ENCODE results near the gene GULP1. TPM values are rescaled to one million over a fixed set of nuclear protein-coding genes. Genes with fewer than 3 reads are reported as not detected.
"Not testable (repeated sequence)": the region's sequence is repeated elsewhere in the genome, so short reads cannot be mapped to it uniquely, and the experiment has no call there.

The GULP1 gene
- total RNA-seq, 1 experiment from 2014 or later, result 108 TPM

DNA sequence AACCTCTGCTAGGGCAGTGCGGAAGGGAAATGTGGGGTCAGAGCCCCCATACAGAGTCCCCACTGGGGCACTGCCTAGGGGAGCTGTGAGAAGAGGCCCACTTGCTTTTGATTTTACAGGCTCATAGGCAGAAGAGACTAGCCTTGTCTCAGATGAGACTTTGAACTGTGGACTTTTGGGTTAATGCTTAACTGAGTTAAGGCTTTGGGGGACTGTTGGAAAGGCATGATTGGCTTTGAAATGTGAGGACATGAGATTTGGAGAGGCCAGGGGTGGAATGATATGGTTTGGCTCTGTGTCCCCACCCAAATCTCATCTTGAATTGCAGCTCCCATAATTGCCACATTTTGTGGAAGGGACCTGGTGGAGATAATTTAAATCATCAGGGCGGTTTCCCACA is 267.8 kb downstream of the GULP1 start:
- H3K27ac ChIP-seq; H3K4me3 ChIP-seq; H3K4me1 ChIP-seq (replicated peaks); H3K9me3 ChIP-seq (replicated peaks); H3K27me3 ChIP-seq (replicated peaks); DNase-seq (ENCODE audit: low read depth in 1 of 2, low spot score in 2 of 2): not testable (repeated sequence)
- H3K36me3 ChIP-seq, result 0 out of 2 replicates have a peak, but pooled peaks cover 11% of the 10 kb centered on the region

DNA sequence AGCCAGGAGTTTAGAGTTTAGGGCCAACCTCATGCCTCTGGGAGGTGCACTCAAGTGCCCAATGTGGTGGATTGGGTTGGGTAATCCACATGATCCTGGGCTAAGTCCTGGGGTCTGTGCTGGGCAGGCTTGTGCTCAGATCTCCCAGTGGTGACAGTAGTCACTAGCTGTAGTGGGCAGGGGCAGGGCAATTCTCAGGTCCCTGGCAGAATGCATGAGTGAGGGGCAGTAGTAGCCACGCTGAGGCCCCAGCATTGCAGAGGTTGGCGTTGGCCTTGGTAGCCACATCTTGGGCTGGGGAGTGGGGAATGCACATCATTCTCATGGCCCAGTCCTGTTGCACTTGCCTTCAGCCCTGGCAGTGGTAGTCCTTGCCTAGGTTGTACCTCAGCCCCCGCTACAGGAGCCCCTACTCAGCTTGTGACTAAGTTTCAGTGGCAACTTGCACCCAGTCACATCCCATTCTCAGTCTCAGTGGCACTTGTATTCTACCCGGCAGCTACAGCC is 269.9 kb downstream of the GULP1 start:
- Histone ChIP-seq H3K27ac (no peak overlapping the region), H3K4me3 (no peak overlapping the region), H3K4me1 (replicated peaks) (no peaks in the 10 kb centered on the region), H3K36me3 (0 out of 2 replicates have a peak, but pooled peaks cover 11% of the 10 kb centered on the region), H3K27me3 (replicated peaks) (no peaks in the 10 kb centered on the region), H3K9me3 (replicated peaks) (no peaks in the 10 kb centered on the region)
- no peak for DNase-seq (ENCODE audit: low read depth in 1 of 2, low spot score in 2 of 2)

DNA sequence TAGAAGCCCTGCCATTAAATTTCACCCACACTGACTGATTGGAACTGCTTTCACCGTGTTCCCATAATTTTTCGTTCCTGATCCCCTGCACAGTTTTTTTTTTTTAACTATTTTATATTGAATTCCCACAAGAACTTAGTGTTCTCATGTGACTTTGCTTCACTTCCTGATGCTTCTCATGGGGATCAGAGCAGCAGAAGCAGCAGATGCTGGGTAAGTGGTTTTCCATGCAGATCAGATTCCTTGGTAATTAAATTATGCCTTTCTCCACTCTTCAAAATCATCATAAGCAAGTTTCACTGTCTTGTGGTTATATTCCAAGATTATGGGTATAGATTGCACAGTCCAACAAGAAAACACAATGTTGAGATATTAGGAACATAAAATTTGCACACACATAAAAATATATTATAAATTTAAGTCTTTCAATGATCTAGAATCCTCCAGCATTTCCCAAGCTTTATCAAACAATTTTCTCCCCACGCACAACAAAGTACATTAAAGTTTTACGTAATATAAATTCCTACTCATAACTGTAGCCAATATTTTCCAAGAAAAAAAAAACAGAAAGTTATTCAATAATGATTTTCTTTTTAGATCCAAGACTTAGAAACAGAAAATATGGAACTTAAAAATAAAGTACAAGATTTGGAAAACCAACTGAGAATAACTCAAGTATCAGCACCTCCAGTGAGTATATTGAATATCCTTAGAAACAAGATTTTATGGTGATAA is 277.9 kb downstream of the GULP1 start:
- H3K27me3 ChIP-seq (replicated peaks), result no peaks in the 10 kb centered on the region
- no peak for DNase-seq (ENCODE audit: low read depth in 1 of 2, low spot score in 2 of 2)
- no peak overlapping the region for H3K4me3 ChIP-seq
- no peaks in the 10 kb centered on the region for H3K9me3 ChIP-seq (replicated peaks)
- peaks cover 8% of the 10 kb centered on the region; the same call in 1 of the 2 replicates for H3K36me3 ChIP-seq
- no peaks in the 10 kb centered on the region for H3K4me1 ChIP-seq (replicated peaks)
- no peak overlapping the region for H3K27ac ChIP-seq

DNA sequence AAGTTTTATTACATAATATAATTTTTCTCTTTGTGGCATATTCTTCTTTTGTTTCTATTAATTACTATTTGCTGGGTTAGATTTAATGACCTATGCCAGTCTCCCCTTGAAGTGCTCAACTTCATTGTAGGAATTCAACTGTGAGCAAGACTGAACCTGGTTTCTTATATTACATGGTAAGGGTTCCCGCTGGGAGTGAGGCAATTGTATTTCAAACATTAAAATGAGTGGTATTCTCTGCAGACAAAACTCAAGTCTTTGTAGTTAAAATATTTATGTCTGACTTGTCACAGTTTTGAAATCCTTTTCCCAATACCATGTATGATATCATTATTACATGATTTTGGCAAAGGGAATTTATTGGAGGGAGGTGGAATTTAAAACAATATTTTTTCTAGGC is 278.7 kb downstream of the GULP1 start:
- Histone ChIP-seq H3K9me3 (replicated peaks) (no peaks in the 10 kb centered on the region), H3K4me1 (replicated peaks) (no peaks in the 10 kb centered on the region), H3K27ac (no peak overlapping the region), H3K36me3 (peaks cover 8% of the 10 kb centered on the region; the same call in 1 of the 2 replicates), H3K4me3 (no peak overlapping the region), H3K27me3 (replicated peaks) (no peaks in the 10 kb centered on the region)
- no peak for DNase-seq (ENCODE audit: low read depth in 1 of 2, low spot score in 2 of 2)

DNA sequence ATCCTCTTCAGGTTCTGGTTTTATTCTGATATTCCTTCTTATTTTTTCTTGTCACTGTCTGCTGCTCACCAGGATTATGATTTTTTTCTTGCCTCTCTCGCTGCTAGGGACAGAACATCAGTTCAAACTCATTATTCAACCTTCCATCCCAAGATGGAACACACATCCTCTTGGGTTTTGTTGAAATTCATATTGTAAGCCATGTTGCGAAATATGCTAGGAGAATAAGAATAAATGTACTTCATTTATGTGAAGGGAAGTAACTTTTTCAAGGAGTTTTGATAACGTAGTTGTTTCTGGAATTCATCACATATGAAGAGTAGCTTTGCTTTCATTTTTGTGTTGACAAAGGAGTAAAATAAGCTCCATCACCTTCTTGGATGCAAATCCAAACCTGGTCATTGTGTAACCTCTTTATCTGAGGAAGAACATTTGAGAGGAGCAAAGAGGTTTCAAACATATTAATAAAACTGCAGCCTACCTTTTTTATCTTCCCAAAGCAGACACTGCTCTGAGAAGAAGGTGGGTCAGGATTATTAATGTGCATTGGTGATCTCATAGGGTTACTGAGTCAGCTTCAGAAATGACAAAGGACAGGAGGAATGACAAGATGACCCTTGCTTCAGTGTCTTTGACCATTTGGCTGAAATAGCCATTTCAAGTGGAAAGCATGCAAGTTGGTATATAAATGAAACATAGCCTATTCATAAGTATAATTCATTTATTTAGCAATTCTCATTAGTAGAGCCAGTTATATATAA is 280.0 kb downstream of the GULP1 start:
- no peak for DNase-seq (ENCODE audit: low read depth in 1 of 2, low spot score in 2 of 2)

DNA sequence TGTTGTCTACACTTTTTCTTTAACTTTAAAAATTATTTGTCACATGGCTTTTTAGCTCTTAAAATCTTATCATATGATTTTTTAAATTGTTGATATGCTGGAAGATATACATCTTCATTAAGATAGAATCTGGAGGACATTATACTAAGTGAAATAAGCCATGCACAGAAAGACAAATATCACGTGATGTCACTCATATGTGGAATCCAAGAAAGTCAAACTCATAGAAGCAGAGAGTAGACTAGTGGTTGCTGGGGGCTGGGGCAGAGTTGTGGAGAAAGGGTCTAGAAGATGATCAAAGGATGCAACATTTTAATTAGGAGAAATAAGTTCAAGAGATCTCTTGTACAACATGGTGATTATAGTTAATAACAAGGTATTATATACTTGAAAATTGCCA is 280.9 kb downstream of the GULP1 start:
- DNase-seq (ENCODE audit: low read depth in 1 of 2, low spot score in 2 of 2), result no peak
- no peak overlapping the region for H3K27ac ChIP-seq
- H3K9me3 ChIP-seq (replicated peaks), result no peaks in the 10 kb centered on the region
- H3K27me3 ChIP-seq (replicated peaks), result no peaks in the 10 kb centered on the region
- H3K4me3 ChIP-seq, result no peak overlapping the region
- H3K36me3 ChIP-seq, result peaks cover 8% of the 10 kb centered on the region; the same call in 1 of the 2 replicates
- no peaks in the 10 kb centered on the region for H3K4me1 ChIP-seq (replicated peaks)

More for the DNA sequence above, 280.0 kb downstream of the GULP1 start:
- H3K27ac ChIP-seq, result no peak overlapping the region
- no peaks in the 10 kb centered on the region for H3K9me3 ChIP-seq (replicated peaks)
- H3K4me3 ChIP-seq, result no peak overlapping the region
- no peaks in the 10 kb centered on the region for H3K27me3 ChIP-seq (replicated peaks)
- peaks cover 8% of the 10 kb centered on the region; the same call in 1 of the 2 replicates for H3K36me3 ChIP-seq
- H3K4me1 ChIP-seq (replicated peaks), result no peaks in the 10 kb centered on the region

DNA sequence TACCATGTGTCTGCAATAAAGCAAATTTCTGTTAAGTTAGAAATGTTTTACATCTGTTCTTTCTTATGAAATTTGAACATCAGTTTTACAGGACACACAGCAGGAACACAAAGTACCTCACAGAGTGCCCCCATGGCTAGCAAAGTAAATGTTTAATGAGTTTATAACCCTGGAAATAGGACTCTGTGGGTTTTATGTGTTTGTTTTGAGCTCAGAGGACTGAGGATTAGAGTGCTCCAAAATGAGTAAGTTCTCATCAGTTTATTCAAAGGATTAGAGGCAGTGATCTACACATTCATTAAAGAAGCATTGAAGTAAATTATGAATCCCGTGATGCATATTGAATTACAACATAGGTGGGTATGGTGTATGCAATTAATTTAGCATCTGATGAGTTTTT is 281.8 kb downstream of the GULP1 start:
- no peak overlapping the region for H3K27ac ChIP-seq
- H3K36me3 ChIP-seq, result peaks cover 8% of the 10 kb centered on the region; the same call in 1 of the 2 replicates
- no peaks in the 10 kb centered on the region for H3K4me1 ChIP-seq (replicated peaks)
- no peak for DNase-seq (ENCODE audit: low read depth in 1 of 2, low spot score in 2 of 2)
- no peak overlapping the region for H3K4me3 ChIP-seq
- H3K9me3 ChIP-seq (replicated peaks), result no peaks in the 10 kb centered on the region
- H3K27me3 ChIP-seq (replicated peaks), result no peaks in the 10 kb centered on the region

DNA sequence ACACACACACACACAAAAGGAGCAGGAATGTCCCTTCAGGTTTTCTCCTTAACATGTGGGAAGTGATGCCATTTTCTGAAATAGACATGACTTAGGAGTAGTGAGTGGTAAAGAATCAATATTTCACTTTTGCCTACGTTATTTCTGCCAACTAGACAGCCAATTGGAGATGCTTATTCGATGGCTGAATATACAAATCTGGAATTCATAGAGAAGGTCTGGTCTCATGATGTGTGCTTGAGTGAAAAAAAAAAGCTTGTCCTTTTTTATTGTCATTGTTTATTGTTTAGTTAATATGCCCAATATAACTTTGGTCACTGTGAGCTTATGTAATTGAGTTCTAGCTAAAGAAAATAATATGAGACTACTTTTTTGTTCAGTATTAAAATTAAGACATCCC is 284.3 kb downstream of the GULP1 start:
- H3K27me3 ChIP-seq (replicated peaks), result no peaks in the 10 kb centered on the region
- H3K36me3 ChIP-seq, result 0 out of 2 replicates have a peak, but pooled peaks cover 5% of the 10 kb centered on the region
- DNase-seq (ENCODE audit: low read depth in 1 of 2, low spot score in 2 of 2), result no peak
- H3K9me3 ChIP-seq (replicated peaks), result no peaks in the 10 kb centered on the region
- no peak overlapping the region for H3K4me3 ChIP-seq
- H3K4me1 ChIP-seq (replicated peaks), result no peaks in the 10 kb centered on the region
- H3K27ac ChIP-seq, result no peak overlapping the region

DNA sequence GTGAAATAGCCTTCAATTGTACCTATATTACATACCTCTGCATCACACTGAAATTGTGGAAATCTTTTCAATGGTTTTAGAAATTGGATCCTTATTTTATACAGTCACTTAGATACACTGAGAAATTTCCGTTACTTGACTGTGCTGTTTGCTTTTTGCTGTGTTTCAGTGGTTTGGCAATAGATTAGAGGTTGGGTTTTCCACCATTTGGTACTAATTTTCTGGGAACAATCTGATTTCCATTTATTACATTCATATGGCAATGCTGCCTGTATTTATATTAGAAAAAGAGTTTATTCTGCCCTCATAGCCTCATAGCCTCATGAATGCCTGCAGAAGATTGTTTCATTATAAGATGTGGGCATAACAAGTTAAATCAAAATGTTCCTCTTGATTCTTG is 285.0 kb downstream of the GULP1 start:
- Histone ChIP-seq H3K27ac (no peak overlapping the region), H3K4me1 (replicated peaks) (no peaks in the 10 kb centered on the region), H3K9me3 (replicated peaks) (no peaks in the 10 kb centered on the region), H3K27me3 (replicated peaks) (no peaks in the 10 kb centered on the region), H3K4me3 (no peak overlapping the region), H3K36me3 (0 out of 2 replicates have a peak, but pooled peaks cover 5% of the 10 kb centered on the region)
- no peak for DNase-seq (ENCODE audit: low read depth in 1 of 2, low spot score in 2 of 2)

DNA sequence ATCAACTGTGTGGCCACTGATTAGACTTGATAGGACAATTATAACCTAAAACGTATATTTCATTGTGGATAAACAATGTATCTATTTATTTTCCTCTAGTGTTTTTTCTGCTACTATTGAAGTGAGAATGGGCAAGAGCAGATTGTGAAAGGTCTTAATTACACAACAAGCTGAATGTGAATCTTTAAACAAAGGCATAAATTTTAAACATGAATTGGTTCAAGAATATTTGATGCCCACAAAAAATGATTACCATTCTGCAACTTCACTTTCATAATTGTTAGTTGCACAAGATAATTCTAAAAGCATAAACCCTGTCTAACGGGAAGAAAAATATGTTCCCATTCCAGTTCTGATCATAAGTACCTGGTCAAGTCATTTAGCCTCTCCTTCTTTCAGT is 285.6 kb downstream of the GULP1 start:
- no peak for DNase-seq (ENCODE audit: low read depth in 1 of 2, low spot score in 2 of 2)

DNA sequence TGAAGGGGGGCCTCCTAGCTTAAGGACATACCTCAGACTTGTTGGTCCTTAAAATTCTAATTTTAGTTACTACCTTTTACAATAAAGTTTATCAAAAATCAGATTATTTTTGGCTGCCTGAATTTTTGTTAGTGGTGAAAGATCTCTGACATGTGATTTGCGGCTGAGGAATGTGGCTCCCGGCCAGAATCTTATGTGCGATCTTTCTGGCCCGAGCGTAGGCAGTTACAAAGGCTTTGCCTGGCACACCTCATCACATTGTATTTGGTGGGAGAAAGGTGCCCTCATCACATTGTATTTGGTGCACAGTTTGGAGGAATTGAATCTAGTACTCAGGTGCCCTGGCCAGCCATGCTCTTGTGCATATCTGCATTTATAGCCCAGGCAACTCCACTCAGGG is 289.1 kb downstream of the GULP1 start:
- no peak for DNase-seq (ENCODE audit: low read depth in 1 of 2, low spot score in 2 of 2)
- Histone ChIP-seq H3K4me1 (replicated peaks) (no peaks in the 10 kb centered on the region), H3K27ac (no peak overlapping the region), H3K36me3 (no peaks in the 10 kb centered on the region), H3K9me3 (replicated peaks) (no peaks in the 10 kb centered on the region), H3K4me3 (no peak overlapping the region), H3K27me3 (replicated peaks) (no peaks in the 10 kb centered on the region)

More for the DNA sequence above, 285.6 kb downstream of the GULP1 start:
- Histone ChIP-seq H3K4me3 (no peak overlapping the region), H3K36me3 (0 out of 2 replicates have a peak, but pooled peaks cover 1% of the 10 kb centered on the region), H3K4me1 (replicated peaks) (no peaks in the 10 kb centered on the region), H3K9me3 (replicated peaks) (no peaks in the 10 kb centered on the region), H3K27ac (no peak overlapping the region), H3K27me3 (replicated peaks) (no peaks in the 10 kb centered on the region)

DNA sequence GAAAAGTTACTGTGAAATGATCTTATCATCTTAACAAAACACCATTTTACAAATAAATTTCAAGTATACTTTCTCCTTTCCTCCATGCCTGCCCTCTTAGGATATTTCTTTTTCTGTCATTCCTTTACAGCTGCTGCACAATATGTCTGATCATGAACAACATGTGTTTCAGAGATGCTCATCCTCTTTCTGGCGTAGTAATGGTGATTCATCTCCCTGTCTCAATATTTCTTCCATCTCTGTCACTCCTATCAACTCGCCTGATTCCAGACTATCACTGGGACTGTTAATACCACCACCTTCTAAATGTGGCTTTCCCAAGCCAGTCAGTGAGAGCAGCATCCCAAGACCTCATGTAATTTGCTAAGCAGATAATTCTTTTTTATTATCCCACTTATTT is 290.5 kb downstream of the GULP1 start:
- Histone ChIP-seq H3K9me3 (replicated peaks) (no peaks in the 10 kb centered on the region), H3K4me1 (replicated peaks) (no peaks in the 10 kb centered on the region), H3K27ac (no peak overlapping the region), H3K4me3 (no peak overlapping the region), H3K36me3 (no peaks in the 10 kb centered on the region), H3K27me3 (replicated peaks) (no peaks in the 10 kb centered on the region)
- no peak for DNase-seq (ENCODE audit: low read depth in 1 of 2, low spot score in 2 of 2)

DNA sequence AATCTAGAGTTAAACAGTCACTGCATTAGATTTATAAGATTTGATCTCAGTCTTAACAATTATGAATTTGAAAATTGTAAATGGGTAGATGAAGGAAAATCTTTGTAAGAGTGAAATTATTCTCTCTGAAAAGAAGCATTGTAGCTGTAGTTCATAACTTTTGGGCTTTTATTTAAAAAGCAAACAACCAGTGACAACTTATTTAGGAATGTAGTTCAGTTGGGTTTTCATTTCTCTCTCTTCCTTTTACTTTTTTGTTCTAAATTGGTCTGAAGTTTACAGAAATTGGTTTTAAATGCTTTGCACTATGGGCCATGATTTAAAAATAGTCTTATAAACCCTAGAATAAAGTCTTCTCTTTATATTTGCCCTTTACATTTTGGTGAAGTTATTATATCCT is 296.6 kb downstream of the GULP1 start:
- Histone ChIP-seq H3K36me3 (peaks cover 14% of the 10 kb centered on the region), H3K4me1 (replicated peaks) (0 out of 2 replicates have a peak, but pooled peaks cover 6% of the 10 kb centered on the region), H3K27me3 (replicated peaks) (no peaks in the 10 kb centered on the region), H3K4me3 (no peak overlapping the region), H3K27ac (peak overlapping the region; percentile 23), H3K9me3 (replicated peaks) (no peaks in the 10 kb centered on the region)
- DNase-seq (ENCODE audit: low read depth in 1 of 2, low spot score in 2 of 2), result no peak

DNA sequence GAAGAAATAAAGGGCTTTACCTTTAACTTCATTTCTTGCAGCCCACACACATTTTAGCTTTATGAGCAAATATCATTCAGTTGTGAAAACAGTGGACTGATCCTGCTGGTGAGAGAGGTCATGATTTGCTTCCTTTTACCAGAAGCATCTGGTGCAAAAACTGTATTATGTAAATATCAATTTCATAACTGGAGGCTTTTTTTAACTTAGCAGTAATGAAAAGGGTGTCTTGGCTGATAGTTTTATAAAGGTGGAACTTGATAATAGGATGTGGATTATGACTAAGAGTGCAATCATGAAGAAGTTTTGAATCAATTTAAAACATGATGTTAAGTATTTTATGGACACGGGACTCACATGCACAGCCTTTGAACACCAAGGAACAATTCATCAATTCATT is 304.4 kb downstream of the GULP1 start:
- Histone ChIP-seq H3K27ac (no peak overlapping the region), H3K4me1 (replicated peaks) (peaks cover 25% of the 10 kb centered on the region), H3K9me3 (replicated peaks) (no peaks in the 10 kb centered on the region), H3K4me3 (no peak overlapping the region), H3K36me3 (no peaks in the 10 kb centered on the region; the same call in 1 of the 2 replicates), H3K27me3 (replicated peaks) (no peaks in the 10 kb centered on the region)
- DNase-seq (ENCODE audit: low read depth in 1 of 2, low spot score in 2 of 2), result no peak

Measured in SJSA1 (cell line).